Keratinocyte (primary cell): ENCODE results near the gene SLC25A39.

Source experiments
- CTCF ChIP-seq, 3 experiments: IDR thresholded peaks in 1 of 3; conservative IDR thresholded peaks in 1 of 3; optimal IDR thresholded peaks in 1 of 3; 2 replicates in 2 of 3; 3 replicates in 1 of 3; pipeline versions ENCODE3 to v1.5.1; 2011; ENCODE audit warnings: low read length in 3 of 3, mild to moderate bottlenecking in 3 of 3, moderate library complexity in 2 of 3, control low read depth in 1 of 3, inconsistent platforms in 1 of 3; ENCODE audit not compliant: insufficient read depth in 2 of 3; ENCODE audit errors: extremely low read depth in 1 of 3
- EZH2 ChIP-seq: IDR thresholded peaks from one replicate; pipeline ENCODE4 v1.6.1; 2012; ENCODE audit warnings: inconsistent platforms, mild to moderate bottlenecking, low read length, moderate library complexity

DNA sequence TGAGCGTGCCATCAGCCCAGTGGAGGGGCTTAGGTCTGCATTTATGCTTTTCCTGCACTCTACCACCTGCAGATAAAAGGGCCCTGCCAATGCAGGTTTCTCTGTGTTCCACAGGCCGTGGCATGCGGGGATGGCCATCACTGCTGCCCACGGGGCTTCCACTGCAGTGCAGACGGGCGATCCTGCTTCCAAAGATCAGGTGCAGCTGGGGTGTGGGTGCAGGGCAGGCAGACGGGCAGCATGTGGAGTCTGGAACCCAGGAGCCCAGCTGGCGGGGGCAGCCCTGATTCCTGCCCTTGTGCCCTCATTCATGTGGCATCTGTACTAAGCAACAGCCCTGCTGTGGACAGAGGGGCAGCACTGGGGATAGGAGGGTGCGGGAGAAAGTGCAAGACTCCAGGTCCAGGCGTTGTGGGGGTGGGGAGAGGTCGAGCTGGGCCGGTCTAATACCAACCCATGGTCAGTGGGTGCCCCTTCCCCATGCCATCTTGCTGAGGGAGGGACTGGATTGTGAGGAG, 25.0 kb upstream of the SLC25A39 start:
- TF ChIP-seq CTCF (optimal IDR thresholded peaks at IDR 0.05 in 1 of 3, IDR thresholded peaks at IDR 0.05 in 1 of 3, conservative IDR thresholded peaks at IDR 0.05 in 1 of 3; ENCODE audit: extremely low read depth in 1 of 3, insufficient read depth in 2 of 3, low read length in 3 of 3) (no peak), EZH2 (no peak)
